ENCODE measurements around the gene HOXA5.

DNA sequence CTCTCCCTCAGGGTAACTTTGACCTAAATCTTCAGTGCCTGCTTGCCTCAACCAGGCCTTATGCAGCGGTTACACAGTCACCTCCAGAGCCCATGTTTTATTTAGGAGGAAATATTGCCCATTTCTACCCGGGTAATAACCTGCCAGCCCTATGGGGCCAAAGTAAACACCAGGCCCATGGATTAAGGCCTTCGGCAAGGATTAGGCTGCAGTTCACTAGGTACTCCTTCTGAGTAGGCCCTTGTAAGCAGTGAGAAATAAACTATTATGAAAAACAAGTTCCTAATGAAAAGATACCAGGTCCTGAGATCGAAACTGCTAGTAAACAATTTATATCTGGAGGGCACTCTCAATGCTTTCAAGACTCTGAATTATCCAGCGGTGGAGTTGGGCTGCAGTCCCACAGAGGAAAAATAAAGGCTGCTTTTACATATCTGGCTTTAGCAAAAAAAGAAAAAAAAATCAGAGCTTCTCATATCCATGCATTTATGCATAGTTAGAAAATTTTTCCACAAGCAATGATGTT lies 34.4 kb upstream of the HOXA5 start:
- TF ChIP-seq, protein P1, sequence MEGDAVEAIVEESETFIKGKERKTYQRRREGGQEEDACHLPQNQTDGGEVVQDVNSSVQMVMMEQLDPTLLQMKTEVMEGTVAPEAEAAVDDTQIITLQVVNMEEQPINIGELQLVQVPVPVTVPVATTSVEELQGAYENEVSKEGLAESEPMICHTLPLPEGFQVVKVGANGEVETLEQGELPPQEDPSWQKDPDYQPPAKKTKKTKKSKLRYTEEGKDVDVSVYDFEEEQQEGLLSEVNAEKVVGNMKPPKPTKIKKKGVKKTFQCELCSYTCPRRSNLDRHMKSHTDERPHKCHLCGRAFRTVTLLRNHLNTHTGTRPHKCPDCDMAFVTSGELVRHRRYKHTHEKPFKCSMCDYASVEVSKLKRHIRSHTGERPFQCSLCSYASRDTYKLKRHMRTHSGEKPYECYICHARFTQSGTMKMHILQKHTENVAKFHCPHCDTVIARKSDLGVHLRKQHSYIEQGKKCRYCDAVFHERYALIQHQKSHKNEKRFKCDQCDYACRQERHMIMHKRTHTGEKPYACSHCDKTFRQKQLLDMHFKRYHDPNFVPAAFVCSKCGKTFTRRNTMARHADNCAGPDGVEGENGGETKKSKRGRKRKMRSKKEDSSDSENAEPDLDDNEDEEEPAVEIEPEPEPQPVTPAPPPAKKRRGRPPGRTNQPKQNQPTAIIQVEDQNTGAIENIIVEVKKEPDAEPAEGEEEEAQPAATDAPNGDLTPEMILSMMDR (IDR thresholded peaks at IDR 0.05): no peak
- no peak for TF ChIP-seq POLR2A (IDR thresholded peaks at IDR 0.05)

Measured in heart left ventricle (tissue), 13 donors.